Rectal smooth muscle tissue (tissue), 1 donor: ENCODE data around the gene SPEM2.

ENCODE experiments used
- H3K27ac ChIP-seq: one replicate; pipeline ENCODE4 v1.7.0; 2013; ENCODE audit warnings: low read depth, low read length, inconsistent platforms
- H3K27me3 ChIP-seq: one replicate; pipeline ENCODE4 v1.7.0; 2013; ENCODE audit warnings: low read length; ENCODE audit not compliant: control insufficient read depth, insufficient read depth
- H3K36me3 ChIP-seq: one replicate; pipeline ENCODE4 v1.7.0; 2013; ENCODE audit warnings: low read length; ENCODE audit not compliant: control insufficient read depth, insufficient read depth
- H3K4me1 ChIP-seq: one replicate; pipeline ENCODE4 v1.7.0; 2013; ENCODE audit warnings: low read length; ENCODE audit not compliant: control insufficient read depth, insufficient read depth
- H3K4me3 ChIP-seq: one replicate; pipeline ENCODE4 v1.7.0; 2013; ENCODE audit warnings: low read length
- H3K9ac ChIP-seq: one replicate; pipeline ENCODE4 v1.7.0; 2013; ENCODE audit warnings: low read length

SPEM2 gene

DNA sequence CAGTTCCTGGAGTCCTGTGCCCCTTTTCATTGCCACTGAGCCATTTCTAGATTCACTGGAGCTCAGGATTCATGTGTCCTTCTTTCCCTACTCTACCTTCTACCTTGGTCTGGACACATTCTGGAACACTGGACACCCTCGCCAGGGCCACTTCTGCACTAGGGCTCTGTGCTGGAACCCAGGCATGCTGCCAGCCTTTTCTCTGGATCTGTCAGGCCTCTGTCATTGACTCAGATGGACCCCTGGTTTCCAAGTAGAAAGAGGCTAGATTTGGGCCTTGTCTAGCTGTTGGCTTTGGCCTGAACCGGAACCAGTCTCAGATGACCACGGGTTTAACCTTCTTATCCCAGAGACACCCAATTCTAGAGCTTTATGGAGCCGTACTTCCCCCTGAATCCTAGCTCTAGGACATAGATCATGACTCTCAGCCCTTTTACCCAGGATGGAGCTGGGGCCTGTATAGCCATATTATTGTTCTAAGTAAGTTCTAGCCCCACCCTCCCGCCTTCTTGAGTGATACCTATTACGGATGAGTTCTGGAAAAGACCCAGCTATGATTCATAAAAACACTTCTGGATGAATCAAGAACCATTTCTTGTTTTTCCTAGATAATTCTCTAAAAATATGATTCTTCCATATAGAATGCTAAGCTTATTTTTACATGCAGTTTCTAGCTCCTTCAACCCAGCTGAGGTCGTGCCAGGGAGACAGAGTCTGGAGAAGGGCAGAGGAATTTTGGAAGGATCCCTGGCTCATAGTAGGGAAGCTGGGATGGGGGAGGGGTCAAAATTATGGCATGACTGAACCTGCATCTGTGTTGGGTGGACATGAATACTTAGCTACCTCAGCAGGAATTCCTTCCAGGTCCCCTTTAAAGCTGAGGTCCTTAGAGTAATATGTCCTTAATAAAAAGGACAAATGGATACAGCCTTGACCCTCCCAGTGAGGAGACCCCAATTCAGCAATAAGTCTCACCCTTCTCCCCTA, 18.4 kb downstream of the SPEM2 start:
- peaks cover 6% of the 10 kb centered on the region for H3K4me1 ChIP-seq
- H3K27ac ChIP-seq, result no peak overlapping the region
- no peak overlapping the region for H3K4me3 ChIP-seq
- no peaks in the 10 kb centered on the region for H3K36me3 ChIP-seq
- H3K9ac ChIP-seq, result no peak overlapping the region
- peaks cover 37% of the 10 kb centered on the region for H3K27me3 ChIP-seq

- Histone ChIP-seq H3K27me3 (peaks cover 30% of the 10 kb centered on the region), H3K4me1 (peaks cover under 1% of the 10 kb centered on the region), H3K27ac (no peak within 1 kb of the TSS)
These were observed 19.5 kb downstream of the SPEM2 start, which contains the start of gene CHRNB1 for GRCh38 chr17:7444682-7445618. Gene CHRNB1 (plus strand): TSS chr17:7445061. CDS start chr17:7445128, 67 bp downstream.

DNA sequence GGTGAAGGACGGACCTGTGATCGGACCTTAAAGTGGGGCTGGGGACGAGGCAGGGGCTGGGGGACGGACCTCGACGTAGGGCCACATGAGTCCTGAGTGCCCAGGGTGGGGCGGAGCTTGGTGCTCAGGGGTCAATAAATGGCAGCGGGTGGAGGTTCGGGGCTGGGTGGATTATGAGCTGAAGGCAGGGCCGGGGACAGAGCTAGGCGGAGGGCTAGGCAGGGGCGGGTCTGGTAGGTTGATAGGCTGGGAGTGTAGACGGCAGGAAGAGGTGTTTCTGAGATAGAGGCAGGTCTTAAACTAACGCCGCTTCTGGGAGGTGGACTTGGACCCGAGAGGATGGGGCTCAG, 20.2 kb downstream of the SPEM2 start:
- Histone ChIP-seq H3K4me1 (no peaks in the 10 kb centered on the region), H3K9ac (no peak overlapping the region), H3K27ac (no peak overlapping the region), H3K4me3 (peak overlapping the region; percentile 59), H3K36me3 (no peaks in the 10 kb centered on the region), H3K27me3 (peaks cover 25% of the 10 kb centered on the region)

More at GRCh38 chr17:7444682-7445618, 19.5 kb downstream of the SPEM2 start, which contains the start of gene CHRNB1:
- Histone ChIP-seq H3K9ac (no peak within 1 kb of the TSS), H3K36me3 (no peaks in the 10 kb centered on the region), H3K4me3 (peak within 1 kb of the TSS; percentile 59)

GRCh38 chr17:7448461-7448860, 23.0 kb downstream of the SPEM2 start:
- H3K36me3 ChIP-seq, result no peaks in the 10 kb centered on the region
- H3K27ac ChIP-seq, result no peak overlapping the region
- peaks cover 14% of the 10 kb centered on the region for H3K27me3 ChIP-seq
- H3K4me3 ChIP-seq, result no peak overlapping the region
- H3K4me1 ChIP-seq, result no peaks in the 10 kb centered on the region
- no peak overlapping the region for H3K9ac ChIP-seq

DNA sequence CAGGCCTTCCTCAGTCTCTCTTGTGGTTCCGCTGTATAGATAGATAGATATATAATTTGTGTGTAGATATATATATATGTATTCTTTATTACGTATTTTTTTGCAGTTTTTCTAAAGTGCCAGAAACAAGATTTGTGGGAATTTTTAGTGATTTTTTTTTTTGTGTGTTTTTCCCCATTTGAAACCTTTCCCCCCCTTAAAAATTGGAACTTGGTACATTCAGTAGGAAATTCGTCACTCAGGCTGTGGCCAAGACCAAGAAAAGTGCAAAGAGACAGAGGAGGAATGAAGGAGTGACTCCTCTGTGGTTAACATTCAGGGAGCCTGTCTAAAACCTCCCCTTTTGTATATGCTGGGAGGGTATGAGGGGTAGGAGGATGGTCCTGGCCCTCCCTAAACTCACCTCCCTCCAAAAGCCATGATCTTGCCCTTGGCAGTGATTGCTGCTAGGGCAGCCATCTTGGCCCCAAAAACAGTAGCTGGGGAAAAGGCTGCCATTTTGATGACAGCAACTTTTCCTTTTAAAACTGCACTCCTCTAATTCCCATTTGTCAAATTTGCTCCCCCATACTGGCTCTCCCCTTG, 34.6 kb downstream of the SPEM2 start:
- no peak overlapping the region for H3K4me3 ChIP-seq
- no peaks in the 10 kb centered on the region for H3K4me1 ChIP-seq
- no peaks in the 10 kb centered on the region for H3K27me3 ChIP-seq
- no peak overlapping the region for H3K27ac ChIP-seq
- H3K9ac ChIP-seq, result no peak overlapping the region
- H3K36me3 ChIP-seq, result peaks cover 8% of the 10 kb centered on the region

DNA sequence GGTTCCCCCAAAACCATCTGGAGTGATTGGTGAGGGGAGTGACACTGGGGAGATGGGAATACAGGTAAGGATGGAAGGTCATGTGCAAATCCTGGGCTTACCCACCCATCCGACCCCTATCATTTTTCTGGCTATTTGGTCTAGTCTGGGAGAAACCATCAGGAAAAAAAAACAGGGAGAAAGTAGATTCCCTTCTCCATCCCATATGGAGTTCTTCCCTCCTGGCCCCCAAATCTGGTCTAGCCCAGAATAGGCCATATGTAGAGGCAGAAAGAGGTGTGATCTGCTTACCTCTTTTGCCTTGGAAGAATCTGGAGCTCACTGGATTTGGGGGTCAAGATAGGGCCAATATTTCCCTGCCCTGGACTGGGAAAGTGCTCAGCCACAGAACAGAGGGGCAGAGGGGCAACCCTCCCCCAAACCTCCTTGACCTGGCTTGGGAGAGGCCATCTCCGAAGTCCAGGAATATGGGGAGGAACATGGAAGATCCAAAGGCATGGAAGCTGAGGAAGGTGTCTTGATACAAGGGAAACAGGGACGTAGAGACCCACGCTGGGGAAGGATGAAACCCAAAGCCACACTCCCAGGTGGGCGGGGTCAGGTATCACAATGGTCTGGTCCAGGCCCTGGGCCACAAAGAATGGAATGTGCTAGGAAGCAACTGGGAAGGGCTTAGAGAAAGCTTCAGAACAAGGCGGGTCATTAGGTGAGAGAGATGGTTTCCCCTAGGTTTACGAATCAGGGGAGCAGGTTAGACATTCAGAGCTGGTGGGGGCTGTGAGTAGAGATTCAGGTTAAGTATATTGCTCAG, 35.6 kb downstream of the SPEM2 start:
- Histone ChIP-seq H3K4me3 (no peak overlapping the region), H3K27me3 (no peaks in the 10 kb centered on the region), H3K27ac (no peak overlapping the region), H3K9ac (no peak overlapping the region), H3K4me1 (no peaks in the 10 kb centered on the region), H3K36me3 (peaks cover 8% of the 10 kb centered on the region)

DNA sequence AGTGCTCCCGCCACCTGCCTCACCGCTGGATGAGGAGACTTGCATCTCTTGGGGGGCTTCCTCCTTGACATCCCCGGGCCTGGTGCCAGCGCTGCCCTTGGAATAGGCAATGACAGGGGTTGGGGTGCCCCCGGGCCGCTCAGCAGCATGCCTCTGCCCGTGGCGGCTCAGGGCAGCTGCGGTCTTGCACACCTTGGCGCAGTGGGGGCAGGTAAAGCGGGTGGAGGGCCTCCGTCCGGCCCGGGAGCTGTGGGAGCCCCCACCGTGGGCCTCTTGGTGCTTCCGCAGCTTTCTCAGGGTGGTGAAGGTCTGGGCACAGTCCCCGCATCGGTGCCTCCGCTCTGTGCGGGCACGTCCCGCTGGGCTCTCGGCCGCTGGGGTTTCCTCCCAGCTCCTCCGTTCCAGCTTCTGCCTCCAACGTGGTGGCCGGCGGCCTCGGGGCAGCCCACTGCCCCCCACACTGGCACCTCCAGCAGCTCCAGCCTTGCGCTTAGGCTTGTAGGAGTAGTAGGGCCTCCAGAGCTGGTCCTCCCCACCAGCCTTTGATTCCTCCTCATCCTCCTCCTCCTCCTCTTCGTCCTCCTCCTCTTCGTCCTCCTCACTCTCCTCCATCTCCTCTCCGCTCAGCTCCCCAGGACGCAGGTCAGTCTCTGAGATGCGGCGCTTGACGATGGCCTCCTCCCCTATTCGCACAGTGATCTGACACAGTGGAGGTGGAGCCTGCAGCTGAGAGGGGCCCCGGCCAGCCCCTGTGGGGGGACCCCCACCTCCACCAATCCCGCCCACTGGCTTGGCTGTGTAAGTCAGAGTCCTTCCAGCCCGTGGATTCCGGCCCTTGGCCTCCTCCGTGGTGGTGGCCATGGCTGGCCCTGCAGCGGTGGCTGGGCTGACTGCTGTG, 37.3 kb downstream of the SPEM2 start:
- H3K9ac ChIP-seq, result no peak overlapping the region
- H3K4me1 ChIP-seq, result peaks cover 8% of the 10 kb centered on the region
- H3K27me3 ChIP-seq, result no peaks in the 10 kb centered on the region
- no peak overlapping the region for H3K4me3 ChIP-seq
- peaks cover 11% of the 10 kb centered on the region for H3K36me3 ChIP-seq
- no peak overlapping the region for H3K27ac ChIP-seq

DNA sequence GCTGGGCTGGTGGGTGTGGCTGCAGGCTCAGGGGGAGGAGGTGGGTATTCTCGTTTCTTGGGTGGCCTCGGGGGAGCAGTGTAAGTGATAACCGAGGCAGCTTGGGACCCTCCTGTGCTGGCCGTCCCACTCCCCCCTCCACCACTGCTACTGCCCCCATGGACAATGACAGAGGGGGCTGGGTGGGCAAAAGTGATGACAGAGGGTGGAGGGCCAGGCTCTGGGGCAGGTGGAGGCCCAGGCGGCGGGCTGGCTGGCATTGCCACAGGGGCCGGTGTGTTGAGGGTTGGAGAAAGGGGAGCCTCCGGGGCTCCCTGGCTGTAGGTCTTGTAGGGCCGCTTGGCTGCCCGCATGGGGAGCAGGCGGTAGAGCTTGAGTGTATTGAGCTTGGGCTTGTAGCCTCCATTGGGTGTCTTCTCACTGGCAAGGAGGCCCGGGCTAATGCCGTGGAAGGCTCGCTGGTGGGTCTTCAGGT, 38.0 kb downstream of the SPEM2 start:
- peaks cover 8% of the 10 kb centered on the region for H3K4me1 ChIP-seq
- H3K9ac ChIP-seq, result no peak overlapping the region
- no peak overlapping the region for H3K4me3 ChIP-seq
- no peak overlapping the region for H3K27ac ChIP-seq
- H3K36me3 ChIP-seq, result peaks cover 11% of the 10 kb centered on the region
- H3K27me3 ChIP-seq, result no peaks in the 10 kb centered on the region

DNA sequence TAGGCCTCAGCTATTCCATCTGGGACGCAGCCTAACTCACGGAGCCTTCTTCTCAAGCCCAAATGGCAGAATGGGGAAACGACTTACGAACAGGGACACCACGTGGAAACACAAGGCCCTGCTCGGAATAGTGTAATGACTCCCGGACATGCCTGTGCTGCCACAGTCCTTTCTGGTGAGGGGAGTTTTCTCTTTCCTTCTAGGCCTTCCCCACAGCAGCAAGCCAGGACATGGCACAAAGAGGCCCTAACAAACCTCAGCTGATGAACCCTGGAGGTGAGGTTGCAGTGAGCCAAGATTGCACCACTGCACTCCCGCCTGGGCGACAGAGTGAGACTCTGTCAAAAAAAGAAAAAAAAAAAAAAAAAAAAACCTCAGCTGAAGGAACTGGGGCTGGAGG, 38.7 kb downstream of the SPEM2 start:
- peaks cover 11% of the 10 kb centered on the region for H3K36me3 ChIP-seq
- H3K4me3 ChIP-seq, result no peak overlapping the region
- H3K4me1 ChIP-seq, result peaks cover 8% of the 10 kb centered on the region
- no peak overlapping the region for H3K9ac ChIP-seq
- no peaks in the 10 kb centered on the region for H3K27me3 ChIP-seq
- no peak overlapping the region for H3K27ac ChIP-seq

DNA sequence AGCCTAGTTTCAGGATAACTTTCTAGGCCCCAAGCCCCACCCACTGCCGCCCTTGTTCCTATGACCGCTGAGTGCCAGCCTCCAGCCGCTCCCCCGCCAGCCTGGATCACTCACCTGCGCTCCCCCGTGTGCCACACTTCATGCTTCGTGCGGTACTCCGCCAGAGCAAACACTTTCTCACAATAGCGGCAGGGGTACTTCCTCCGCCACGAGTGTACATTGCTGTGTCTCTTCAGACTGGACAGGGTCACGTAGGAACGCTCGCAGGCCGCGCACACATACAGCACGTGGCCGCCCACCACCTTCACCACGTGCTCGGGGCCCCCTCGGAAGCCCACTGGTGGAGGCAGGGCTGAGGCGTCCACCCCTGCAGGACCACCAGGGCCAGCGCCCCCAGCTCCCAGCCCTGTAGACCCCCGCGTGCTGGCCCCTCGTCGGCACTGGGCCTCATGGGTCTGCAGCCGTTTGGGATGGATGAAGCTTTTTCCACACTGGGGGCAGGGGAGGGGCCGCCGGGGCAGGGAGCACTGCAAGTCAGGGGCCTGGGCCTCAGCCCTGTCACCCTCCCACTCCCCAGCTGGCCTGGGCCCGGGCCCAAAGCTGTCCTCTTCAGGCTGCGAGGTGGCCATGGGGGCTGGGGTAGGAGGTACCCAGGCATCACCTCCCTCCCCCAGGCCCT, 40.3 kb downstream of the SPEM2 start:
- Histone ChIP-seq H3K36me3 (peaks cover 11% of the 10 kb centered on the region), H3K27ac (no peak overlapping the region), H3K4me1 (peaks cover 8% of the 10 kb centered on the region), H3K4me3 (no peak overlapping the region), H3K27me3 (no peaks in the 10 kb centered on the region), H3K9ac (no peak overlapping the region)
